Caki2 (cell line): ENCODE results near the gene ALDH8A1. TPM values are rescaled to one million over a fixed set of nuclear protein-coding genes. Genes with fewer than 3 reads are reported as not detected.
"Not testable (repeated sequence)": the region's sequence is repeated elsewhere in the genome, so short reads cannot be mapped to it uniquely, and the experiment has no call there.

Source experiments
- DNase-seq: peaks from one replicate; pipeline ENCODE4 v3.0.0-alpha.2; 2015; ENCODE audit warnings: low read depth
- in situ Hi-C: cut with HindIII; loops from 2 replicates; pipeline ENCODE4 v1.10.0; 2016; ENCODE audit warnings: low sequenced_read_pairs, low pct_unique_long_range_greater_than_20kb, mixed read lengths
- total RNA-seq: library from RNA; depleted of rRNA; stranded (reverse); fragments of >200 nt; shearing (Covaris generic); gene quantifications from 2 replicates; pipeline ENCODE4 v1.2.3, GENCODE V29; 2014; ENCODE audit warnings: low replicate concordance

Gene ALDH8A1
- total RNA-seq, 1 experiment from 2014 or later = 0.20 TPM

- in situ Hi-C loops = no loop called here
- DNase-seq = no peak
Measured at GRCh38 chr6:134925800-134926199, 24.1 kb downstream of the ALDH8A1 start.

- no peak for DNase-seq
- in situ Hi-C loops = no loop called here
Measured at GRCh38 chr6:134921721-134922261, 28.1 kb downstream of the ALDH8A1 start.

GRCh38 chr6:134921276-134921675, 28.6 kb downstream of the ALDH8A1 start:
- in situ Hi-C loops = no loop called here
- no peak for DNase-seq

GRCh38 chr6:134920422-134920821, 29.5 kb downstream of the ALDH8A1 start:
- in situ Hi-C loops = no loop called here
- no peak for DNase-seq

GRCh38 chr6:134918418-134918961, 31.4 kb downstream of the ALDH8A1 start:
- DNase-seq = no peak
- in situ Hi-C loops = no loop called here

- peak; percentile 55 for DNase-seq
- in situ Hi-C loops = no loop called here
Measured at GRCh38 chr6:134911547-134911946, 38.4 kb downstream of the ALDH8A1 start.

- DNase-seq = peak; percentile 41
- in situ Hi-C loops = no loop called here
Measured at GRCh38 chr6:134910593-134910935, 39.3 kb downstream of the ALDH8A1 start.

- in situ Hi-C loops = no loop called here
- no peak for DNase-seq
Measured at GRCh38 chr6:134909701-134910592, 40.0 kb downstream of the ALDH8A1 start.

- DNase-seq = peak; percentile 98
- in situ Hi-C loops = no loop called here
Measured at GRCh38 chr6:134908906-134909516, 40.9 kb downstream of the ALDH8A1 start.

GRCh38 chr6:134904731-134905130, 45.2 kb downstream of the ALDH8A1 start:
- DNase-seq, in situ Hi-C loops: not testable (repeated sequence)

- peak; percentile 90 for DNase-seq
Measured at GRCh38 chr6:134903448-134903847, 46.5 kb downstream of the ALDH8A1 start.

GRCh38 chr6:134902936-134903335, 47.0 kb downstream of the ALDH8A1 start:
- DNase-seq = no peak
- in situ Hi-C loops = no loop called here

More at GRCh38 chr6:134903448-134903847, 46.5 kb downstream of the ALDH8A1 start:
- in situ Hi-C loops = no loop called here

GRCh38 chr6:134902074-134902861, 47.6 kb downstream of the ALDH8A1 start:
- in situ Hi-C loops = no loop called here
- DNase-seq = no peak

- no peak for DNase-seq
- in situ Hi-C loops = no loop called here
Measured at GRCh38 chr6:134898575-134898974, 51.3 kb downstream of the ALDH8A1 start.

- in situ Hi-C loops, DNase-seq: not testable (repeated sequence)
Measured at GRCh38 chr6:134898166-134898565, 51.7 kb downstream of the ALDH8A1 start.

GRCh38 chr6:134896910-134897309, 53.0 kb downstream of the ALDH8A1 start:
- in situ Hi-C loops = no loop called here
- no peak for DNase-seq

- in situ Hi-C loops = no loop called here
- no peak for DNase-seq
Measured at GRCh38 chr6:134894800-134895199, 55.1 kb downstream of the ALDH8A1 start.

GRCh38 chr6:134892362-134892761, 57.5 kb downstream of the ALDH8A1 start:
- in situ Hi-C loops = no loop called here
- DNase-seq = no peak
